ENCODE measurements around the gene FADS6. TPM values are rescaled to one million over a fixed set of nuclear protein-coding genes. Genes with fewer than 3 reads are reported as not detected.

Gene FADS6, protein sequence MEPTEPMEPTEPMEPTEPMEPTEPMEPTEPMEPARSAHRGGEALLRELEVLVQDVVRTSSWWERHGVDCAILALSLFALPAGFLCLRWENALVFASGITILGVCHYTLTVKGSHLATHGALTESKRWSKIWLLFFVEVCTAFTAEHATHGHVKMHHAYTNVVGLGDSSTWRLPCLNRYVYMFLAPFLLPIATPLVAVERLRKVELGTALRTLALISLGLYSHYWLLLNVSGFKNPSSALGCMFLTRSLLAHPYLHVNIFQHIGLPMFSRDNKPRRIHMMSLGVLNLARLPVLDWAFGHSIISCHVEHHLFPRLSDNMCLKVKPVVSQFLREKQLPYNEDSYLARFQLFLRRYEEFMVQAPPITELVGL
- not detected for total RNA-seq

DNA sequence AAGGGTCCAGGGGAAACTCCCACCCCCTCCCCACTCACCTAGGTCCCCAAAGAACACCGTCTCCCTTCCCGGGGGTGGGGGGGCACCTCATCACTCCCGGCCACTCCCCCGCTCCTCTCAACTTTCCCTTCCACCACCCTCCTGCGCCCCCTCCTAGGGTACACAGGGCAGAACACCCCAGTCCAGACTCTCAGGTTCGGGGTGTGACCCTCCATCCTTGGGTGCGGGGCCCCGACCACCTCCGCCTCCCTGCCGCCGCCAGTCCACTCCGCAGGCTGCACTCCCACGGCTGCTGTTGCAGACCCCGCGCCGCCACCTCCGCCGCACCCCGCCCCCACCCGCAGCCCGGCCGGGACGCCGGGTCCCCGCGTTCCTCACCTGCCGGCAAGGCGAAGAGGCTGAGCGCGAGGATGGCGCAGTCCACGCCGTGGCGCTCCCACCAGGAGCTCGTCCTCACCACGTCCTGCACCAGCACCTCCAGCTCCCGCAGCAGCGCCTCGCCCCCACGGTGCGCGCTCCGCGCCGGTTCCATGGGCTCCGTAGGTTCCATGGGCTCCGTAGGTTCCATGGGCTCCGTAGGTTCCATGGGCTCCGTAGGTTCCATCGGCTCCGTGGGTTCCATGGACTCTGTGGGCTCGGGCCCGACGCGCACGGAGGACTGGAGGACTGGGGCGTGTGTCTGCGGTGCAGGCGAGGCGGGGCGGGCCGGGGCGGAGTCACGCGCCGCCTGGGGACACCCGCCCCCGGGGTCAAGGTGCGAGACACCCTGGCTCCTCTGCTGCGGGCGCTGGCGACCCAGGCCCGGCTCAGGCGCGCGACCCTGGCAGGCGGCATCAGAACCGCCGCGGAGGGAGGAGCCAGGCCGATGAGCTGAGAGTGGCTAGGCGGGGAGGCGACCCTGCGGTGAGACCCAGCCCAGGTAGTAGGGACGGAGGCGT lies at the start of gene FADS6:
TSS of gene FADS6 (minus strand) at position 660 of the 938 bp plus-strand sequence. CDS start at position 622, 38 bp downstream.
- H3K27ac Mint-ChIP-seq: no peak within 1 kb of the TSS
- peaks cover 0 to 5% of the 10 kb centered on the region in 2 donors for H3K36me3 Mint-ChIP-seq
- H3K9me3 Mint-ChIP-seq: no peaks in the 10 kb centered on the region
- peak; percentile 26 to 74 for ATAC-seq
- no peak for DNase-seq (ENCODE audit: low spot score in 2 of 2)

DNA sequence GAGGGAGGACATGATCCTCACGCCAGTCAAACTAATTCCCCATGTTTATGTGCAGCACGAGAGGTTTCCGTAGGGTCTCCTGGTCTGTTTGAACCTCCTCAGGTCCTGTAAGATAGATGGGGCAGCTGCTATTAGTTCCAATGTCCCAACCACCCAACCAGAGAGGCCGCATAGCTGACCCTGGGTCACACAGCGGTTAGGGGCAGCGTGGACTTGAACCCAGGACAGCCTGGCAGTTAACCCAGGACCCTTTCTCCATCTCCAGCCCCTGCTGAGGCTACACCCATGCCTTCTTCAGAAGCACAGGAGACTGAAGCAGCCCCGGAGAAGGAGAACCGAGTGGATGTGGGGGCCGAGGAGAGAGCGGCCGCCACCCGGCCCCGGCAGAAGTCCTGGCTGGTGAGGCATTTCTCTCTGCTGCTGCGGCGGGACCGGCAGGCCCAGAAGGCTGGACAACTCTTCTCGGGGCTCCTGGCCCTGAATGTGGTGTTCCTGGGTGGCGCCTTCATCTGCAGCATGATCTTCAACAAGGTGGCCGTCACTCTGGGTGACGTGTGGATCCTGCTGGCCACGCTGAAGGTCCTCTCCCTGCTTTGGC lies 47.8 kb upstream of the FADS6 start:
- H3K36me3 Mint-ChIP-seq: no peaks in the 10 kb centered on the region
- H3K27ac Mint-ChIP-seq: no peak overlapping the region
- ATAC-seq (no peak), DNase-seq (ENCODE audit: low spot score in 2 of 2) (no peak)
- H3K9me3 Mint-ChIP-seq: no peaks in the 10 kb centered on the region

DNA sequence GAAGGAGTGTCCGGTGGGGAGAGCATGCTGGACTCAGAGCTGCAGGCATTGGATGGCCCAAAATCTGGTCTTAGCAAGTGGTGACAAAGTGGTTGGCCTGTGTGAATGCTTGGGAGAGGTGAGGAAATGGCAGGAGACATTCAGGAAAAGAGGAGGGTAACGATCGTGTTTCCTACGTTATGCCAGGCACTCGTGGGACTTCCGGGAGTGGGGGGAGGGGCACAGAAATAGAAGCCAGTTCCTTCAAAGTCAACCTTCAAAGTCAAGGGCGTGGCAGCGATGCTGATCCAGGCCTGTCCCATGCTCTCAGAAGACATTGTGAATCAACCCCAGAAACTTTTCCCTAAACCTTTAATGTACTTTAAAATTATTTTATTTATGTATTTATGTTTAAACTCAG lies 46.1 kb upstream of the FADS6 start:
- DNase-seq (ENCODE audit: low spot score in 2 of 2): no peak
- no peaks in the 10 kb centered on the region for H3K36me3 Mint-ChIP-seq
- H3K9me3 Mint-ChIP-seq: no peaks in the 10 kb centered on the region
- ATAC-seq: no peak
- H3K27ac Mint-ChIP-seq: no peak overlapping the region

DNA sequence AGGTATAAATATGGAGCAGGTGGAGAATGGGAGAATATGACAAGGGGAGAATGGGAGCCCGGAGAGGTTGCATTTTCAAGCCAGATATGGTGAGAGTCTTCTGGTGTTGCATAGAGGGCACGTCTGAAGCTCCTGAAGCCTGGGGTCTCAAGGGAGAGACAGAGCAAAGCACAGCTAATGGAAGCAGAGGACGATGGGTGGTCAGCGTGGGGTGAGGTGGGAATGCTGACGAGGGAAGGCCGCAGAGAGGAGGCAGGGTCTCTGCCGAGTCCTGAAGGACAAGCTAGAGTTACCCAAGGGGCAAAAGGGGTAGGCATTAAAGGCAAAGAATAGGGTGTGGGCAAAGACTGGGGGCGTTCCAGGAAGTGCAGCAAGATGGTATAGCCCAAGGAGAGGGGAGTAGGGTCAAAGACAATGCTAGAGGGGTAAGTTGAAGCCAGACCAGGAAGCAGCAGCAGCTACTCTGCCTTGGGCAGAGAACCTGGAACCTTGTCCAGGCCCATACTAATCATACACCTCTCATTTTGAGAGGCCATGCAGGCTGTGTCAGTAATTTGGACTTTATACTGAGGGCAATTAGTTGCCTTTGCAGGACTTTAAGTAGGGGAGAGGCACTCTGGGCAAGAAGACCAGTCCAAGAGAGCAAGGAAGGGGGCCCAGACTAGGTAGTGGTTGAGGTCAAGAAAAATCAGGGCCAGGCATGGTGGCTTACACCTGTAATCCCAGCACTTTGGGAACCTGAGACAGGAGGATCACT lies 44.9 kb upstream of the FADS6 start:
- Mint-ChIP-seq H3K9me3 (no peaks in the 10 kb centered on the region), H3K27ac (no peak overlapping the region), H3K36me3 (no peaks in the 10 kb centered on the region)
- DNase-seq (ENCODE audit: low spot score in 2 of 2): no peak
- no peak for ATAC-seq

DNA sequence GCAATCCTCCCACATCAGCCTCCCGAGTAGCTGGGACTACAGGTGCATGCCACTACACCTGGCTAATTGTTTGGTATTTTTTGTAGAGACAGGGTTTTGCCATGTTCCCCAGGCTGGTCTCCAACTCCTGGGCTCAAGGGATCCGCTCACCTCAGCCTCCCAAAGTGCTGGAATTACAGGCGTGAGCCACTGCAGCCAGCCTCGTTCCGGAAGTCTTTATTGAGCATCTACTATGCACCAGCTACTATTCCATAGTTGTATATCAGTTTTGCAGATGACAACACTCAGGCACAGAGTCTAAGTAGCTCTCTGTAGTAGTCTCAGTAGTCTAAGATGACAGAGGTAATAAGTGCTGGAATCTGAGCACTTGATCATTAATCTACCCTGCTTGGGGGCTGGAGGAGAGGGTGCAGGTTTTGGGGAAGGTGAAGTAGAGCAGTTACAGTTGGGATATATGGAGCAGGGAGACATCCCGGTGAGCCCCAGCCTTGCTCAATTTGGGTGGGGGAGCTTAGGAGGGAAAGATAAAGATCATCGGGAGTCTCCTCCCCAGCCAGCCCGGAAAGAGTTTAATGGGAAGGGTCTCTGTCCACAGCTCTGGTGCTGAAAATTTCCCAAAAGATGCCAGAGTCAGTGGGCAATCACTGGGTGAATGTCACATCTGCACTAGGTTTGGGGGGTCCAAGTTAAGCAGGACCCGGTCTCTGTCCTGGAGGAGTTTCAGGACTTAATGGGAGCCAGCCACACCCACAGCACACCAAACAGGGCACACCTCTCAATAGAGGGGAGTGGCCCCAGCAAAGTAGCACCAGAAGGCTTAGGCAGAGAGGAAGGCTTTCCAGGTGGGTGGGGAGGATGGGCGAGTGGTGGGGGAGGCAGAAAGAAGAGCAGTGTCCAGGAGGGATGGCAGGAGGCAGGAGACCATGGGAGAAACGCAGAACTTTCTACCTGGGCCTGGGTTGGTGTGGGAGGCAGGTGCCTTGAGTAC lies 43.9 kb upstream of the FADS6 start:
- no peak for DNase-seq (ENCODE audit: low spot score in 2 of 2)
- Mint-ChIP-seq H3K36me3 (no peaks in the 10 kb centered on the region), H3K27ac (no peak overlapping the region), H3K9me3 (no peaks in the 10 kb centered on the region)
- ATAC-seq: no peak

DNA sequence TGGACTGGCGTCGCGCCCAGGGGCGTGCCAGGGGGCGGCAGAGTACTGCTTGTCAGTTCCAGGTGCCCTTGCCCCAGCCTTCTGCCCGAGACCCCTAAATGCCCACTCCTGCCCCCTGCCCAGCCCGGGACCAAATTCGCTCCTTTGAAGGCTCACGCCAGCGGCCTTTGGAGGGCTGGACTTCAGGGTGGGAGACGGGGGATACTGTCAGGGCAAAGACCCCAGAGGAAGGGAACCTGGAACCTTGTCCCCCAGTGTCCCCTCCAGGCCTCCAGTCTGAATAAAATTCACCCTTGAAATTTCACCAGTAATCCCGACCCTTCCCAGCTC lies 43.0 kb upstream of the FADS6 start:
- DNase-seq (ENCODE audit: low spot score in 2 of 2) (no peak), ATAC-seq (no peak)
- Mint-ChIP-seq H3K9me3 (no peaks in the 10 kb centered on the region), H3K27ac (no peak overlapping the region), H3K36me3 (no peaks in the 10 kb centered on the region)

DNA sequence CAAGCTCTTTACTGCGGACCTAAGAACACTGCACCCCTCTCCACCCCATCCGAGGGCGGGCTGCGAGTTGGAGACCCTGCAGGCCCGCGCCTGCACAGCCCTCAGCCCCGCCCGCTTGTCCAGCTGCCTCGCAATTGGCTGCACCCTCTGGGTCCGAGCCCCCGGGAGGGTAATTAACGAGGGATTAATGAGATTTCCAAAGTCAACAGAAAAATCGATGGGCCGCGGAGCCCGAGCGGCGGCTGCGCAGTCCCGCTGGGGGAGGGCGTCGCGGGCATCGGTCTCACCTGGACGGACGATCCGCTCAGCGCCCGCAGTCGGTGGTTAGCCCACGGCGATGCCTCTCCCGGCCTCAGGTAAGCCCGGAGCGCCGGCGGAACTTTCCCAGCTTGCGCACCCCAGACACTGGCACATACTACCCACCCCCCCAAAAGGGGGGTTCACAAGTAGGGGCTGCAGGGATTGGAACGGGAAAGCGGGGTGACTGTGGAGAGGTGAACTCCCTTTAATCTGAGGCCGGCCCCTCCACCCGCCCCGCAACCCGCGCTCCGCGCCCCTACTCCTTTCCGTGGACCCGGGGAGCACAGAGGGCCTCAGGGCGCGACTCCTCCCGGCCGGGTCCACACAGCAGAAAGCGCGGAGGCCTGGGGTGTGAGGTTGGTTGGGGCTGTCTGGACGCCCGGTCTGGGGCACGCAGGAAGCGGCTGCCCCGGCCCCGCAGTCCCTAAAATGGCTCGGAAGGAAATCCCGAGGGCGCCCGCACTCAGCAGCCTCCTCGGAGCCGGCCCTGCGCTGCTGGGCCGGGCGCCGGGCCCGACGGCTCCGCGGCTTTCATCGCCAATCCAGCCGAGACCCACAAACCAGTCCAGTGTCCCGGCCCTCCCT lies 42.4 kb upstream of the FADS6 start, which contains the start of gene OTOP3:
TSS of gene OTOP3 (plus strand) at position 314 of the 885 bp plus-strand sequence. CDS start at position 338, 24 bp downstream.
- Mint-ChIP-seq H3K27ac (no peak within 1 kb of the TSS), H3K36me3 (no peaks in the 10 kb centered on the region), H3K9me3 (no peaks in the 10 kb centered on the region)
- ATAC-seq (peak in 1 of 2 donors; percentile 24), DNase-seq (ENCODE audit: low spot score in 2 of 2) (no peak)

DNA sequence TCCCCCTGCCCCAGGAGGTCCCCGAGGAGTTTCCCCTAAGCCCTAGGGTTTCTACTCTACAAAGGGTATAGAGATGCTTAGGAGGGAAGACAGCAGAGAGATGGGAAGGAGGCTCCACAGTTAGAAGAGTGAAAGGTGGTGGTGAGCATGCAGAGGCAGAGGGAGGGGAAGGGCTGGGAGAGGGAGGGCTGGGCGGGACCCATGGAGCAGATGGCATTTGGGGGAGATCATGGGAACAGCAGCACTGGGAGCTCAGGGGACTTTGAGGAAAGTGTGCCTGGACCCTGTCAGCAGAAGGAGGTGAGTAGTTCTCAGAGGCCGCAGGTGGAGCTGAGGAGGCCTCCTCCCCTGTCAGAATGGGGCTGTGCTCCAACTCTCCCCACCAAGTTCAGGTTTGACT lies 41.6 kb upstream of the FADS6 start:
- ATAC-seq (no peak), DNase-seq (ENCODE audit: low spot score in 2 of 2) (no peak)
- Mint-ChIP-seq H3K9me3 (no peaks in the 10 kb centered on the region), H3K36me3 (no peaks in the 10 kb centered on the region), H3K27ac (no peak overlapping the region)

DNA sequence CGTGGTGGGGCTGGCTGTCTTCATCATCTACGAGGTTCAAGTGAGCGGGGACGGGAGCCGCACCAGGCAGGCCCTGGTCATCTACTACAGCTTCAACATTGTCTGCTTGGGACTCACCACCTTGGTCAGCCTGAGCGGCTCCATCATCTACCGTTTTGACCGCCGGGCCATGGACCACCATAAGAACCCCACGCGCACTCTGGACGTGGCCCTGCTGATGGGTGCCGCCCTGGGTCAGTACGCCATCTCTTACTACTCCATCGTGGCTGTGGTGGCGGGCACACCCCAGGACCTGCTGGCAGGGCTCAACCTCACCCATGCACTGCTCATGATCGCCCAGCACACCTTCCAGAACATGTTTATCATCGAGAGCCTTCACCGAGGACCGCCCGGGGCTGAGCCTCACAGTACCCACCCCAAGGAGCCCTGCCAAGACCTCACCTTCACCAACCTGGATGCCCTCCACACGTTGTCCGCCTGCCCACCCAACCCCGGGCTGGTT lies 37.2 kb upstream of the FADS6 start:
- no peak for ATAC-seq
- Mint-ChIP-seq H3K27ac (no peak overlapping the region), H3K9me3 (no peaks in the 10 kb centered on the region), H3K36me3 (peaks cover 0 to 4% of the 10 kb centered on the region in 2 donors)
- DNase-seq (ENCODE audit: low spot score in 2 of 2): no peak

DNA sequence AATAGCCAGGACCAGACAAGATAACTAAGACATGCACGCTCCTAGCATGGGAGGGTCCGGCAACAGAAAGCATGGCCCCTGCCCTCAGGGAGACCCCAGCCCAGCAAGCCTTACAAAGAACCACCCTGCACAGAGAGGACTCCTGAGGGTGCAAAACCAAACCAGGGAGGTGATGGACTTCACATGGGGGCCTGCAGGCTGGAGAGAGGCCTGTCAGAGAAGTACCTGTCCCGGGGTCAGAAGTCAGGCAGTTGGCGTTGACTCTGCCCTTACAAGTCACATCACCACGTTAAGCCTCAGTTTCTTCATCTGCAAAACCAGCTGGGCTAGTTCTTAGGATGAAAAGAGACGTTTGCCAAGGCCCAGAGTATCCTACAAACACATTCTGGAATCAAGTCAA lies 35.4 kb upstream of the FADS6 start:
- DNase-seq (ENCODE audit: low spot score in 2 of 2) (no peak), ATAC-seq (no peak)
- H3K9me3 Mint-ChIP-seq: no peaks in the 10 kb centered on the region
- peaks cover 0 to 4% of the 10 kb centered on the region in 2 donors for H3K36me3 Mint-ChIP-seq
- H3K27ac Mint-ChIP-seq: no peak overlapping the region

DNA sequence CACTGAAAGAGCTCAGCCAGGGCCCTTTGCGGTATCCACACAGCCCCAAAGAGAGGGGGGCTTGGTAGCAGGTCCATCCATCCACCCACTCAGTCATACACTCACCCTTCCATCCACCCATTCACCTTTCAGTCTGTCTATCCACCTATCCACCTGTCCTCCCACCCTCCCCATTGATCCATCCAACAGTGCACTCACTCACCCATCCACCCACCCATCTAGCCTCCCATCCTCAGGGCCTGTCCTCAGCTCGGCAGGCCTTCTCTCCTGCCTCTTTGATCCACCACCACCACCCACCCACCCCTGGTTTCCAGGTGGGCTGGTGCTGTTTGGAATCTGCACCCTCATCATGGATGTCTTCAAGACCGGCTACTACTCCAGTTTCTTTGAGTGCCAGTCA lies 31.8 kb upstream of the FADS6 start:
- peaks cover 0 to 4% of the 10 kb centered on the region in 2 donors for H3K36me3 Mint-ChIP-seq
- DNase-seq (ENCODE audit: low spot score in 2 of 2) (no peak), ATAC-seq (no peak)
- H3K9me3 Mint-ChIP-seq: no peaks in the 10 kb centered on the region
- H3K27ac Mint-ChIP-seq: no peak overlapping the region

DNA sequence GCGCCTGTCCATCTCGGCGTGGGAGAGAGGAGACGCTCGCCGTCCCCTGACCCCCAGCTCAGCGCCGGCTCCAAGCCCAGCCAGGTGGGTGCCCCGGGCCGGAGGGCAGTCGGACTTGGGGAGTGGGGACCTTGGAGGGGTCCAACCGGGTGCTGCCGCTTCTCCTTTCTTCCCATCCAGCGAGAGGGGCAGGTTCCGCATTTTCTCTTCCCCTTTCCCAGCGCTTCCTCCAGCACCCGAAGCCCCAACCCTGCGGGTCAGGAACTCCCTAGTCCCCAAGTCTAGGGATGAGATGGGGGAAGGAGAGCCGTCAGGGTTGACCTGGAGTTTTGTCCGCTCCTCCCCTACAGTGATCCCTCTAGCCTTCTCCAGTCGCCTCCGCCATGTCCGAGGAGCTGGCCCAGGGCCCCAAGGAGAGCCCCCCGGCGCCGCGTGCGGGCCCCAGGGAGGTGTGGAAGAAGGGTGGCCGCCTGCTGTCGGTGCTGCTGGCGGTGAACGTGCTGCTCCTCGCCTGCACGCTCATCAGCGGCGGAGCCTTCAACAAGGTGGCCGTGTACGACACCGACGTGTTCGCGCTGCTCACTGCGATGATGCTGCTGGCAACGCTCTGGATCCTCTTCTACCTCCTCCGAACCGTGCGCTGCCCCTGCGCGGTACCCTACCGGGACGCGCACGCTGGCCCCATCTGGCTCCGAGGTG lies 31.0 kb upstream of the FADS6 start, which contains the start of gene OTOP2:
TSS of gene OTOP2 (plus strand) at position 24 of the 699 bp plus-strand sequence. CDS start at position 384, 360 bp downstream.
- DNase-seq (ENCODE audit: low spot score in 2 of 2) (no peak), ATAC-seq (no peak)
- Mint-ChIP-seq H3K36me3 (peaks cover 0 to 4% of the 10 kb centered on the region in 2 donors), H3K27ac (no peak within 1 kb of the TSS), H3K9me3 (no peaks in the 10 kb centered on the region)

DNA sequence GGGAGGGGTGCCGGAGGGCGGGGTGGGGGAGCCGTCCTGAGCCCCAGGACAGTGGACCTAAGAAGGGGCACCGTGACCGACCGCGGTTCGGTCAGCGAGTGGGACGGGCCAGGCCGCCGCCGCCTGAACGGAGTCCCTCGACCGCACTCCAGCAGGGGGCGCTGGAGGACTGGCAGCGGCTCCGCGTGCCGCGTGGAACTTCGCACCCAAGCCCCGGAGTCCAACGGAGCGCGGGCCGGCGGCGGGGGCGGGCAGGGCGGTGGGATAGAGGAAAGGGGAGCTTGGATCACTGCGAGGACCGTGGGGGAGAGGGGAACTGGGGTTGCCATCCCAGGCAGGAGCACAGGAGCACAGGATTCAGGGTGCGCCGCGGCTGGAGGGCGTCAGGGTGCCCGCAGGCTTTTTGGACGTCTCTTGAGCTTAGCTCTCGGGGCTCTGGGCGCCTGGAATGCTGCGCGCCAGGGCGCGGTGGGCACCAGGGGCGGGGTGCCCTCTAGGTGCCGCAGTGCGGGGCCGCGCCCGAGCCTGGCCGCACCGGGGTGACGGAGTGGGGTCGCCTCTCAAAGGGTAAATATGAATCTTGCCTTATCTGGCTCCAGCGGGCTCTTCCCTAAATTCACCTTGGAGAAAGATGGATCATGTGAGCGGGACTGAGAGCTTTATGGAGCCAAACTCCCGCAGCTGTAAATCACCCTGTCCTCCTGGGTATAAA lies 30.3 kb upstream of the FADS6 start:
- DNase-seq (ENCODE audit: low spot score in 2 of 2) (peak; percentile 64 to 88), ATAC-seq (peak; percentile 76 to 79)
- Mint-ChIP-seq H3K9me3 (no peaks in the 10 kb centered on the region), H3K36me3 (peaks cover 0 to 4% of the 10 kb centered on the region in 2 donors), H3K27ac (no peak overlapping the region)
